Medulla oblongata (tissue), 1 donor: ENCODE results near the gene COL20A1.
A peak's percentile ranks its signal among the peaks of the same experiment; 100 is the strongest.
"Not testable (repeated sequence)": the region's sequence is repeated elsewhere in the genome, so short reads cannot be mapped to it uniquely, and the experiment has no call there.

Experiments
- DNase-seq: peaks from one replicate; pipeline ENCODE4 v3.0.0-alpha.2; 2015; ENCODE audit errors: extremely low spot score

The COL20A1 gene

GRCh38 chr20:63376283-63377250 lies 83.6 kb downstream of the COL20A1 start:
- no peak for DNase-seq

DNA sequence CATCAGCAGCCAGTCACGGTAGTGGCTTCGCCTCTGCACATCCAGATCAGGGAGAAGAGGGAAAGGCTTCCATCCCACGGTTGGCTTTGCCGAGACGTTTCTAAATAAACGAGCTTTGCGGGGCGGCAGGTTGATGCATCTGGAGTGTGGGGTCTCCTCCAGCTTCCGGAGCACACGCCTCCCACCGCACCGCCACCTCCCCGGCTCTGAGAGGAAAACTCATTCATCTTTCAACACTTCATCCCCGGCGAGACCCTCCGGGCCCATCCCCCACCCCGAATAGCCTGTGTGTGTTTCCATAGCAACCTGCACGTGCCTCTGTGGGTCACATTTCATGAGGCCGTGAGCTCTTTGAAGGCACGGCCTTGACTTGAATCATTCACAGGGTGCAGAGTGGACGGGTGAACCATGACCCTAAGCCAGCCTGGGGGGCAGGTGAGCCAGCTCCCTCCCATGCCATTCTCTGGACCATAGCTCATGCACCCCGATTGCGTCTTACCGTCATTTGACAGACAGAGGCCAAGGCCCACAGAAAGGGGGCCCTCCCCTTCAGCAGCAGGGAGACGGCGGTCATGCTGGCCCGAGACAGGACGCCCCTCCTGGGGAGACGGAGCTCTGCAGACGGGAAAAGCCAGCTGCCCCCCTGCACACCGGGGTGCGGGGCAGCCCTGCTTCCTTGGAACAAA lies 84.4 kb downstream of the COL20A1 start:
- DNase-seq, result no peak

DNA sequence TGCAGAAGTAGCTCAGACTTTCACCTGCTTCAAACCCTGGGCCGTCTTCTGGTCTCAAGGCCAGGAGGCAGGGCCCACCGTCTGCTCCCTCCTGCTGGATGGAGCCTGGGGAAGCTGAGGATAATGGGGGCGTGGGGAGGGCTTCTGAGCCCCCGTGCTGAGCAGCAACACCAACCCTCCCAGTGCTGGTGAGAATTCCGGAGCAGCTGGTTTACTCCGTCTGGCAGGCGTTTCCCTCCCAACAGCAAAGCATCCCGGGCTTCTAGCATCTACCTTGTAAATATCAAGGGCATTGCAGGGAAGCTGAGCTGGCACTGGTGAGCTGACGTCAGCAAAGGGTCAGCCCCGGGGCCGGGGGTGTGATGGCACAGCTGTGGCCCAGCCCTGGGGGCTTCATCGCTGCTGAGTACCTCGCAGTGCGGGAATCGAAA lies 85.0 kb downstream of the COL20A1 start:
- DNase-seq, result no peak

DNA sequence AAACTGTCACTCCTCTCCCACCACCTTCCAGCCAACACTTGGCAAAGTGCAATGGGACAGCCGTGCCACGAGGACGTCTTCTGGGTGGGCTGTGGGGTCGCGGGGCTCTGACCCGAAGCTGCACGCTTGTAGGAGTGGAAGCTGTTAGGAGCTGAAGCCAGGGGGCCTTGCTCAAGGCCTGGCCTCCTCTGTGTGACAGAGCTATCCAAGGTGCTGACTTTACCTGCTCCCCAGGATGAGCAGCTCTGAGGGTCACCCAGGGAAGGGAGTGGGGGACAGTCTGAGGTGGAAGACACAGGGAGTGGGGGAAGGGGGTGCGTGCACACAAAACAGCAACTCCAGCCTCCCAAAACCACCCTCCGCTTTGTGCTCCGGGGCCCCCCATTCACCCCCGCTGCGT lies 85.6 kb downstream of the COL20A1 start:
- no peak for DNase-seq

DNA sequence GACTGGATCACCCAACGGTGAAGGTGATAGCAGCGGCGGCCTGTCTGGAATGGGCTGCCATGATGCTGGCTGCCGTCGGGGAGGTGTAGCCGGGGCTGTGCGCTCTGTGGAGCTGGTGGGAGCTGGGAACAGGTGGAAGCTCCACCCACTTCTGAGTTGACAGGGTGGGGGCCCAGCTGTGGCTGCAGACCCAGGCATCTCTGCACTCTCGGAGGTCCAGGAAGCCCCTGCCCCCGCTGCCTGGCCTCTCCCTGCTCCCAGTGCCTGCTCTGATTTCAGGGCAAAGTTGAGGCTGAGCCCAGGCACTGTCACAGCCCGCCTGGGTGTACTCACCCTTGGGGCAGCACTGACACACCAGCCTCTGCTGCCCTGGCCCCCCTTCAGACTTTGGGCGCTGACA lies 86.3 kb downstream of the COL20A1 start:
- no peak for DNase-seq

GRCh38 chr20:63379872-63380271 lies 86.9 kb downstream of the COL20A1 start:
- not testable (repeated sequence) for DNase-seq

- DNase-seq, result no peak
Observed at GRCh38 chr20:63380346-63380870, 87.4 kb downstream of the COL20A1 start.

GRCh38 chr20:63381781-63382431 lies 88.9 kb downstream of the COL20A1 start:
- peak; percentile 13 for DNase-seq

DNA sequence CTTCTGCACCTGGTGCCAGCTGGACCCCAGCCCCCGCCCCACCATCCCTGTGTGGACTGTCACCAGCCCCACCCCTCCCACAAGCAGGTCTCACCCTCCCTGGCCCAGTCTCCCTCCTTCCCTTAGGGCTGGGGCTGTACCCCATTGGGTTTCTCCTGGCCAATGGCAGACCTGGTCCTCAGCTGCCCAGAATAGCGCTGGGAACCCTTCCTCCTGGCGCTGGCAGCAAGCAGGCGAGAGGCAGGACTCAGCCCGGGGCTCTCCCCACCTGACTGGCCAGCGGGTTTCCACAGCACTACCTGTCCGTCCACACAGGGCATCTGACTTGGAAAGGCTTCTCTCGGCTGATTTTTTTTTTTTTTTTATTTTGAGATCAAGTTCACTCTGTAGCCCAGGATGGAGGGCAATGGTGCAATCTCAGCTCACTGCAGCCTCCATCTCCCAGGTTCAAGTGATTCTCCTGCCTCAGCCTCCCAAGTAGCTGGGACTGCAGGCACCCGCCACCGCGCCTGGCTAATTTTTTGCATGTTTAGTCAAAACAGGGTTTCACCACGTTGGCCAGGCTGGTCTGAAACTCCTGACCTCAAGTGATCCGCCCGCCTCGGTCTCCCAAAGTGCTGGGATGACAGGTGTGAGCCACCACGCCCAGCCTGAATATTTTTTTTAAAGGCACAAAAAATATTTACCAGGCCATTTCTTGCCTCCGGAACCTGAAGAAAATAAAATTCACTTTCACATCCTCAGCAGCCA lies 89.7 kb downstream of the COL20A1 start:
- DNase-seq, result no peak

- DNase-seq, result no peak
Observed at GRCh38 chr20:63383556-63383955, 90.6 kb downstream of the COL20A1 start.

GRCh38 chr20:63384336-63384735 lies 91.3 kb downstream of the COL20A1 start:
- DNase-seq, result no peak
